A673 (cell line): ENCODE measurements around the gene TNIP1. TPM values are rescaled to one million over a fixed set of nuclear protein-coding genes. Genes with fewer than 3 reads are reported as not detected.

Experiments
- BruUV-seq: library from RNA; stranded (reverse); fragments of 400-500 nt; replicated peaks from 2 replicates; lab custom pipeline; 2021; lab: Mats Ljungman, UMichigan
- CTCF ChIA-PET: fragments of 300-600 bp; sonication (Branson Sonifier 250); formaldehyde crosslinking; loops from one replicate; lab custom pipeline; 2022; ENCODE audit warnings: antibody characterized with exemption; lab: Charles Lee
- POLR2A ChIA-PET: fragments of 300-600 bp; sonication (Branson Sonifier 250); formaldehyde crosslinking; loops from one replicate; lab custom pipeline; 2022; ENCODE audit warnings: antibody characterized with exemption; ENCODE audit not compliant: low non-redundant PET; lab: Charles Lee
- DNase-seq: peaks from one replicate; pipeline ENCODE4 v3.0.0-alpha.2; 2015; ENCODE audit warnings: low spot score
- H3K27ac ChIP-seq: fragments of 200-600 bp; sonication (generic); 2 replicates; pipeline ENCODE4 v1.5.1; 2016; ENCODE audit warnings: mixed run types, low read depth, mild to moderate bottlenecking, mixed read lengths, antibody characterized with exemption, low read length; ENCODE audit not compliant: poor library complexity, severe bottlenecking
- H3K27me3 ChIP-seq: fragments of 200-600 bp; sonication (generic); replicated peaks from 2 replicates; pipeline ENCODE4 v1.6.1; 2017; ENCODE audit warnings: mixed run types, low read depth, mild to moderate bottlenecking, mixed read lengths, antibody characterized with exemption, low read length; ENCODE audit not compliant: insufficient read depth, poor library complexity
- H3K36me3 ChIP-seq: fragments of 200-600 bp; sonication (generic); 2 replicates; pipeline ENCODE4 v1.6.1; 2016; ENCODE audit warnings: mixed run types, mild to moderate bottlenecking, mixed read lengths, antibody characterized with exemption, low read length; ENCODE audit not compliant: insufficient read depth, poor library complexity, severe bottlenecking
- H3K4me1 ChIP-seq: fragments of 200-600 bp; sonication (generic); 2 replicates; pipeline ENCODE4 v1.6.1; 2017; ENCODE audit warnings: mixed run types, mild to moderate bottlenecking, mixed read lengths, antibody characterized with exemption, low read length; ENCODE audit not compliant: insufficient read depth, poor library complexity, severe bottlenecking
- H3K4me3 ChIP-seq: fragments of 200-600 bp; sonication (generic); 2 replicates; pipeline ENCODE4 v1.5.1; 2016; ENCODE audit warnings: low read depth, mixed run types, mild to moderate bottlenecking, mixed read lengths, low read length; ENCODE audit not compliant: poor library complexity, severe bottlenecking
- H3K9me3 ChIP-seq: fragments of 200-600 bp; sonication (generic); 2 replicates; pipeline ENCODE4 v1.6.1; 2016; ENCODE audit warnings: mixed run types, low read depth, mild to moderate bottlenecking, mixed read lengths, antibody characterized with exemption, low read length; ENCODE audit not compliant: poor library complexity, severe bottlenecking
- EZH2 ChIP-seq: fragments of 200-600 bp; sonication (generic); IDR thresholded peaks from 2 replicates; pipeline ENCODE4 v1.6.1; 2017; ENCODE audit warnings: borderline replicate concordance, low read depth, mild to moderate bottlenecking, mixed read lengths, antibody characterized with exemption, low read length; ENCODE audit not compliant: poor library complexity, severe bottlenecking
- intact Hi-C: fragments of 100-400 bp; cut with micrococcal nuclease; formaldehyde crosslinking; loops from one replicate; pipeline ENCODE4 v1.10.0; 2022; ENCODE audit not compliant: unreplicated experiment
- total RNA-seq: library from RNA; stranded (reverse); gene quantifications from 2 replicates; pipeline ENCODE4 v1.2.3, GENCODE V29; 2021
- TF ChIP-seq, protein P1 (sequence below): fragments of 300-800, 200-600 bp; sonication (generic); conservative IDR thresholded peaks from 2 replicates; pipeline ENCODE4 v1.5.1; 2017; ENCODE audit warnings: low read depth, mild to moderate bottlenecking, antibody characterized with exemption, low read length, moderate library complexity, mixed read lengths

Gene TNIP1
- total RNA-seq, 1 experiment from 2014 or later = 33.3 TPM

DNA sequence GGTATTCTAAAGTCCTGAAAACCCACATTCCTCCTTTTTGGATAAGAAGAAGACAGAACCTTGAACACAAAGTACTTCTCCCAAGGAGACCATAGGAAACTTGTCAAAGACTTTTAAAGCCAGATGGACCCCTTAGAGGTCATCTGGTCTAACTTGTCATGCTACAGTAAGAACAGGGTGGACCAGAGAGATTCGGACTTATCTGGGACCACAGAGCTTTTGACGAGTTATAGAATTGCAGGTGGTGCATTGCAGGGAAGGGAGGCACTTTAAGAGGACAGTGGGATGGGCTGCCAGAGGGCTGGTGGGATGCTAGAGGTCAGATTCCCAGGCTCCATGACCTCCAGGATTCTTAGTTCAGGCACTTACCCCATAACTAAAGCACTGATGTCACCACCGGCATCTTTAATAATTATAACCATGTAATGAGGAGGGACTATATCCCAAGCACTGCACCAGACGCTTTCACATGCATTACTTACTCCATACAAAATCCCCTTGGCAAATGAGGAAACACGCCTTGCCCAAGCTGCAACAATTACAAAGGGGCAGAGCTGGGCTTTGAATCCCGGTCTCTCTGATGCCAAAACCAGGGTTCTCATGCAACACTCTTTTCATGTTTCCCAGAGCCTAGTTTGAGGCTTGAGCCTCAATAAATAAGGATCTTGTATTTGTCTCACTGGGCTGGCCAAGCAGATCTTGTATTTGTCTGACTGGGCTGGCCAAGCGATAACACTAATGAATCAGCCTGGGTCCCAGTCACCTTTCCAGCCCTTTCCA is 73.2 kb downstream of the TNIP1 start:
- no peaks in the 10 kb centered on the region for H3K9me3 ChIP-seq
- CTCF ChIA-PET = no interaction called here
- H3K4me3 ChIP-seq = no peak overlapping the region
- POLR2A ChIA-PET = no interaction called here
- intact Hi-C loops = loop anchor here (10.0 kb wide), 1 partner anchor 237 kb away; no protein-coding TSS in a partner anchor
- H3K4me1 ChIP-seq = no peaks in the 10 kb centered on the region
- BruUV-seq = no TSS peak
- H3K27me3 ChIP-seq = no peaks in the 10 kb centered on the region
- TF ChIP-seq EZH2 = no peak
- TF ChIP-seq, protein P1, sequence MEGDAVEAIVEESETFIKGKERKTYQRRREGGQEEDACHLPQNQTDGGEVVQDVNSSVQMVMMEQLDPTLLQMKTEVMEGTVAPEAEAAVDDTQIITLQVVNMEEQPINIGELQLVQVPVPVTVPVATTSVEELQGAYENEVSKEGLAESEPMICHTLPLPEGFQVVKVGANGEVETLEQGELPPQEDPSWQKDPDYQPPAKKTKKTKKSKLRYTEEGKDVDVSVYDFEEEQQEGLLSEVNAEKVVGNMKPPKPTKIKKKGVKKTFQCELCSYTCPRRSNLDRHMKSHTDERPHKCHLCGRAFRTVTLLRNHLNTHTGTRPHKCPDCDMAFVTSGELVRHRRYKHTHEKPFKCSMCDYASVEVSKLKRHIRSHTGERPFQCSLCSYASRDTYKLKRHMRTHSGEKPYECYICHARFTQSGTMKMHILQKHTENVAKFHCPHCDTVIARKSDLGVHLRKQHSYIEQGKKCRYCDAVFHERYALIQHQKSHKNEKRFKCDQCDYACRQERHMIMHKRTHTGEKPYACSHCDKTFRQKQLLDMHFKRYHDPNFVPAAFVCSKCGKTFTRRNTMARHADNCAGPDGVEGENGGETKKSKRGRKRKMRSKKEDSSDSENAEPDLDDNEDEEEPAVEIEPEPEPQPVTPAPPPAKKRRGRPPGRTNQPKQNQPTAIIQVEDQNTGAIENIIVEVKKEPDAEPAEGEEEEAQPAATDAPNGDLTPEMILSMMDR = no peak
- no peak for DNase-seq
- H3K36me3 ChIP-seq = no peaks in the 10 kb centered on the region
- no peak overlapping the region for H3K27ac ChIP-seq

DNA sequence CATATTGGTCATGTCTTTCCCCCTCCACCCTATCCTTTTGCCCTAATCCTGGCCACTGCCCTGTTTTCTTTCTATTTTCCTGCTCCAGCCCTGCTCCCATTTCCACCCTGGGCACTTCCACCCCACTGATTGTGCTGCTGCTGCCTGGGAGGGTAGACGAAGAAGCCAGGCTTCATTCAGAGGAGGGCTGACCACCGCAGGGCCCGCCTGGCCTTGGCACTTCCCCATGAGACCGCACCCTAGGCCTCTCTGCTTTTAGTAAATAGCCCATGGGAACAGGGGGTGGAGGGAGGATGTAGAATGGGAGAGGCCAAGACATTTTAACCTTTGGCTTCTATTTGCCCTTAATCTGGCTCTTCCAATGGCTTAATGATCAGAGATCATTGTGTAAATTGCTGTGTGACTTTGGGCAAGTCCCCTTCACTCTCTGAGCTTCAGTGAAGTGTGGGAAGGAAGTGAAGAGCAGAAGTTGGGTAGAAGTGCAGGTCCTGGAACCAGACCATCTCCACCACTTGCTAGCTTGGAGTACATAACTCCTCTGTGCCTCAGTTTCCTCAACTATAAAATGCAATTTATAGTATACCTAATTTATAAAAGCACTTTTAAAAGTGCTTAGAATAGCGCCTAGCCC is 74.0 kb downstream of the TNIP1 start:
- TF ChIP-seq, protein P1 = no peak
- TF ChIP-seq EZH2 = no peak
- CTCF ChIA-PET = no interaction called here
- intact Hi-C loops = loop anchor here (10.0 kb wide), 1 partner anchor 238 kb away; no protein-coding TSS in a partner anchor

DNA sequence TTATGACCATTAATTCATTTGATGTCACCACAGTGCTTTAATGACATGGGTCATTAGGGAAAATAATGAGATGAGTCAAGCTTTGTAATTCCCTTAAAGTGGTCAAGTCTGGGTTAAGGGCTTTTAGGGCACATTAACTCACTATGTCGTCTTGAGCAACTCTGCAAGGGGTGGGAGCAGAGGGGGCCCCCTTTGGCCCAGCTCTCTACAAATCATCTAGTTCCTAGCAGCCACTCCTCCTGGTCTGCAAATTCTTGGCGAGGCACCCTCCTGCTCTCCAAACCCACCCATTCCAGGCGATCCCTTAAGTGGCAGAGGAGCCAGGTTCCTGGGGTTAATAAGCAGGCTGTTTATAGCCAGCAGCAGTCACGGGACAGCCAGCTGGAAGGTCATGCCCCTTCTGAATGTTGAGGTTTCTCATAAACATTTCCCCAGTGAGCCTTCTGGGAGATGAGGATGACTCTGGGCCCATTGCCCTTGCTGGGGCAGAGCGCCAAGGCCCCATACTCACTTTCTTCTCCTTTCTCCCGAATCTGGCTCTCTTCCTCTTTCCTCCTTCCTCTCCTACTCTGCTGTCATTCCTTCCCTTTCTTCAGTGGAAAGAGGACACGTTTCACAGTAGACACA is 74.8 kb downstream of the TNIP1 start:
- DNase-seq = no peak
- Histone ChIP-seq H3K4me1 (no peaks in the 10 kb centered on the region), H3K4me3 (no peak overlapping the region), H3K36me3 (no peaks in the 10 kb centered on the region), H3K27me3 (no peaks in the 10 kb centered on the region), H3K9me3 (no peaks in the 10 kb centered on the region), H3K27ac (no peak overlapping the region)
- POLR2A ChIA-PET = no interaction called here
- intact Hi-C loops = loop anchor here (10.0 kb wide), 1 partner anchor 239 kb away; no protein-coding TSS in a partner anchor
- BruUV-seq = no TSS peak
- CTCF ChIA-PET = no interaction called here
- TF ChIP-seq EZH2 = no peak
- TF ChIP-seq, protein P1 = no peak

More for the DNA sequence above, 74.0 kb downstream of the TNIP1 start:
- H3K4me3 ChIP-seq = no peak overlapping the region
- BruUV-seq = no TSS peak
- no peaks in the 10 kb centered on the region for H3K27me3 ChIP-seq
- no peak overlapping the region for H3K27ac ChIP-seq
- no peaks in the 10 kb centered on the region for H3K9me3 ChIP-seq
- POLR2A ChIA-PET = no interaction called here
- no peaks in the 10 kb centered on the region for H3K4me1 ChIP-seq
- no peaks in the 10 kb centered on the region for H3K36me3 ChIP-seq
- DNase-seq = no peak
